OCI-LY1 (cell line): ENCODE data around the gene OR51E1.

Source experiments
- CTCF ChIP-seq: fragments of 200-600 bp; sonication (generic), shearing (Covaris generic); IDR thresholded peaks from 2 replicates; pipeline ENCODE4 v1.5.1; 2017; ENCODE audit warnings: mild to moderate bottlenecking, antibody characterized with exemption, low read length, moderate library complexity, mixed read lengths
- EZH2 ChIP-seq: fragments of 200-600 bp; sonication (generic), shearing (Covaris generic); IDR thresholded peaks from 2 replicates; pipeline ENCODE4 v1.8.0; 2017; ENCODE audit warnings: borderline replicate concordance, mixed run types, mild to moderate bottlenecking, antibody characterized with exemption, low read length, moderate library complexity, mixed read lengths

GRCh38 chr11:4611986-4612385 is 31.8 kb upstream of the OR51E1 start:
- no peak for TF ChIP-seq CTCF
- TF ChIP-seq EZH2: no peak
